ENCODE measurements around the gene NRIP1.

DNA sequence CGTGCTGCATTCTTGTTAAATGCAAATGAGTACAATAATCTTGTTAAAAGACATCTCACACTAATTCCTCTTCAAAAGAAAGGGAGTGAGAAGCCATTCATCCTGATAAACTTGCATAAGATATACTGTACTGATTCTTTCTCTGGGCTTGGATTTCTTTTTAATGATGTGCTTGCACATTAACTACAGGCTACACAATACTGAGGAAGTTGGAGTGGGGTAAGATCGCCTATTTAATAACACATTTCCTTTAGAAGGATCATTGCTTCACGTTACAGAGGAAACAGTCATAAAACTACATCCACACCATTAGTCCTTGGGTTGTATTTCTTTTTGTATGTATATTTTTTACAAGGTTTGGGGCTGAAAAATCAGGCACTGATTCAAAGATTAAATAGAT lies 36.6 kb downstream of the NRIP1 start:
- TF ChIP-seq POLR2A (IDR thresholded peaks at IDR 0.05) = no peak
- TF ChIP-seq, protein P1, sequence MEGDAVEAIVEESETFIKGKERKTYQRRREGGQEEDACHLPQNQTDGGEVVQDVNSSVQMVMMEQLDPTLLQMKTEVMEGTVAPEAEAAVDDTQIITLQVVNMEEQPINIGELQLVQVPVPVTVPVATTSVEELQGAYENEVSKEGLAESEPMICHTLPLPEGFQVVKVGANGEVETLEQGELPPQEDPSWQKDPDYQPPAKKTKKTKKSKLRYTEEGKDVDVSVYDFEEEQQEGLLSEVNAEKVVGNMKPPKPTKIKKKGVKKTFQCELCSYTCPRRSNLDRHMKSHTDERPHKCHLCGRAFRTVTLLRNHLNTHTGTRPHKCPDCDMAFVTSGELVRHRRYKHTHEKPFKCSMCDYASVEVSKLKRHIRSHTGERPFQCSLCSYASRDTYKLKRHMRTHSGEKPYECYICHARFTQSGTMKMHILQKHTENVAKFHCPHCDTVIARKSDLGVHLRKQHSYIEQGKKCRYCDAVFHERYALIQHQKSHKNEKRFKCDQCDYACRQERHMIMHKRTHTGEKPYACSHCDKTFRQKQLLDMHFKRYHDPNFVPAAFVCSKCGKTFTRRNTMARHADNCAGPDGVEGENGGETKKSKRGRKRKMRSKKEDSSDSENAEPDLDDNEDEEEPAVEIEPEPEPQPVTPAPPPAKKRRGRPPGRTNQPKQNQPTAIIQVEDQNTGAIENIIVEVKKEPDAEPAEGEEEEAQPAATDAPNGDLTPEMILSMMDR (IDR thresholded peaks at IDR 0.05) = no peak

All from vagina (tissue), 2 donors.